Esophagus muscularis mucosa (tissue), 3 donors: Measurements from ENCODE around the gene C17orf114.

Experiments used
- POLR2A ChIP-seq: fragments of 450-650 bp; IDR thresholded peaks from one replicate; pipeline ENCODE4 v1.6.1; 2017; ENCODE audit warnings: antibody characterized with exemption, moderate library complexity, mild to moderate bottlenecking, low read depth
- POLR2AphosphoS5 ChIP-seq, 2 donors: sonication (generic); formaldehyde crosslinking; IDR thresholded peaks; one replicate each; pipeline ENCODE4 v1.6.1; 2017; ENCODE audit warnings: antibody characterized with exemption in 2 of 2
- TF ChIP-seq, protein P1 (sequence below), 3 experiments: fragments of 200-600 bp in 2 of 3; fragments of 450-650 bp in 1 of 3; sonication (generic) in 2 of 3; IDR thresholded peaks; one replicate each; pipeline ENCODE4 v1.5.1; 2017 to 2019; ENCODE audit warnings: antibody characterized with exemption in 3 of 3, mild to moderate bottlenecking in 2 of 3, moderate library complexity in 1 of 3

DNA sequence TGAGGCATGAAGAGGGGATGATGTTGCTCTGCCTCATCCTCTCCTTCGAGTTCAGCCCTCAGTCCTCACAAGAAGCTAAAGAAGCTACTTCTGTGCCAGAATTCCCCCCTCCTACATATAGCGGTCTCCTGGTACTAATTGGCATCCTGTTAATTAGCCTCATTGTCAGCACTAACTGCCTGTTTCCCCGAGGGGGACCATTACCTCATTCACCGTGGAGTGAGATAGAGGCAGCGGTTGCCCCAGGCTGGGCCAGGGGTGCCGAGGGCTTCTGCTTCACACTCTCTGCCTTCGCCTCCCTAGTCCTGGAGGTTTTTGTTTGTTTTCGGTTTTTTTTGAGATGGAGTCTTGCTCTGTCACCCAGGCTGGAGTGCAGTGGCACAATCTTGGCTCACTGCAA lies 25.3 kb upstream of the C17orf114 start:
- TF ChIP-seq POLR2A, result no peak
- no peak for TF ChIP-seq POLR2AphosphoS5 (IDR thresholded peaks at IDR 0.05)
- TF ChIP-seq, protein P1, sequence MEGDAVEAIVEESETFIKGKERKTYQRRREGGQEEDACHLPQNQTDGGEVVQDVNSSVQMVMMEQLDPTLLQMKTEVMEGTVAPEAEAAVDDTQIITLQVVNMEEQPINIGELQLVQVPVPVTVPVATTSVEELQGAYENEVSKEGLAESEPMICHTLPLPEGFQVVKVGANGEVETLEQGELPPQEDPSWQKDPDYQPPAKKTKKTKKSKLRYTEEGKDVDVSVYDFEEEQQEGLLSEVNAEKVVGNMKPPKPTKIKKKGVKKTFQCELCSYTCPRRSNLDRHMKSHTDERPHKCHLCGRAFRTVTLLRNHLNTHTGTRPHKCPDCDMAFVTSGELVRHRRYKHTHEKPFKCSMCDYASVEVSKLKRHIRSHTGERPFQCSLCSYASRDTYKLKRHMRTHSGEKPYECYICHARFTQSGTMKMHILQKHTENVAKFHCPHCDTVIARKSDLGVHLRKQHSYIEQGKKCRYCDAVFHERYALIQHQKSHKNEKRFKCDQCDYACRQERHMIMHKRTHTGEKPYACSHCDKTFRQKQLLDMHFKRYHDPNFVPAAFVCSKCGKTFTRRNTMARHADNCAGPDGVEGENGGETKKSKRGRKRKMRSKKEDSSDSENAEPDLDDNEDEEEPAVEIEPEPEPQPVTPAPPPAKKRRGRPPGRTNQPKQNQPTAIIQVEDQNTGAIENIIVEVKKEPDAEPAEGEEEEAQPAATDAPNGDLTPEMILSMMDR (IDR thresholded peaks at IDR 0.05), result no peak
